Skeletal muscle satellite cell (primary cell): ENCODE results near the gene SUPV3L1.
A peak's percentile ranks its signal among the peaks of the same experiment; 100 is the strongest.

ENCODE experiments used
- H3K27me3 ChIP-seq: 2 replicates; pipeline ENCODE4 v1.7.0; 2013; ENCODE audit warnings: low read length; ENCODE audit not compliant: control insufficient read depth, insufficient read depth
- H3K36me3 ChIP-seq: 2 replicates; pipeline ENCODE4 v1.7.0; 2013; ENCODE audit warnings: mild to moderate bottlenecking, control low read depth, low read length; ENCODE audit not compliant: insufficient read depth
- H3K4me1 ChIP-seq: 2 replicates; pipeline ENCODE4 v1.7.0; 2013; ENCODE audit warnings: low read length; ENCODE audit not compliant: control insufficient read depth, insufficient read depth
- H3K4me2 ChIP-seq: 2 replicates; pipeline ENCODE4 v1.7.0; 2013; ENCODE audit warnings: mild to moderate bottlenecking, low read length
- H3K4me3 ChIP-seq: 2 replicates; pipeline ENCODE4 v1.7.0; 2013; ENCODE audit warnings: low read length
- H3K9ac ChIP-seq: 2 replicates; pipeline ENCODE4 v1.7.0; 2013; ENCODE audit warnings: mild to moderate bottlenecking, low read depth, low read length, moderate library complexity
- H3K9me3 ChIP-seq: replicated peaks from 2 replicates; pipeline ENCODE4 v1.7.0; 2013; ENCODE audit warnings: mild to moderate bottlenecking, control low read depth, low read length

The SUPV3L1 gene

DNA sequence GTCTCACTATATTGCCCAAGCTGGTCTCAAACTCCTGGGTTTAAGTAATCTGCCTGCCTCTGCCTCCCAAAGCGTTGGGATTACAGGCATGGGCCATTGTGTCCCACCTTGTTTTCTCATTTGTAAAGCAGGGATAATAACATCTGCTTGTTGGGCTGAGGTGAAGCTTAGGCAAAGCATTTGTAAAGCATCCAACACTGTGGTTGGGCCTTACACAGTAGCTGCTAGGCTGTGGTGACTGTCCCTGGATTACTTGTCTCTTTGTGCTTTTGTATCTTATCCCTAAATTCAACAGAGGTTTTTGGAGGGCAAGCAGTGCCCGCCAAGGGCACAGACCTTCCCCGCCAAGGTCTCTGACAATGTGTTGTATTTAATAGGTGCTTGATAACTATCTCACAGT lies 54.4 kb downstream of the SUPV3L1 start:
- Histone ChIP-seq H3K4me1 (peaks cover 22% of the 10 kb centered on the region), H3K27me3 (no peaks in the 10 kb centered on the region), H3K36me3 (no peaks in the 10 kb centered on the region), H3K4me2 (no peak overlapping the region), H3K9me3 (no peaks in the 10 kb centered on the region), H3K4me3 (no peak overlapping the region), H3K9ac (no peak overlapping the region)

DNA sequence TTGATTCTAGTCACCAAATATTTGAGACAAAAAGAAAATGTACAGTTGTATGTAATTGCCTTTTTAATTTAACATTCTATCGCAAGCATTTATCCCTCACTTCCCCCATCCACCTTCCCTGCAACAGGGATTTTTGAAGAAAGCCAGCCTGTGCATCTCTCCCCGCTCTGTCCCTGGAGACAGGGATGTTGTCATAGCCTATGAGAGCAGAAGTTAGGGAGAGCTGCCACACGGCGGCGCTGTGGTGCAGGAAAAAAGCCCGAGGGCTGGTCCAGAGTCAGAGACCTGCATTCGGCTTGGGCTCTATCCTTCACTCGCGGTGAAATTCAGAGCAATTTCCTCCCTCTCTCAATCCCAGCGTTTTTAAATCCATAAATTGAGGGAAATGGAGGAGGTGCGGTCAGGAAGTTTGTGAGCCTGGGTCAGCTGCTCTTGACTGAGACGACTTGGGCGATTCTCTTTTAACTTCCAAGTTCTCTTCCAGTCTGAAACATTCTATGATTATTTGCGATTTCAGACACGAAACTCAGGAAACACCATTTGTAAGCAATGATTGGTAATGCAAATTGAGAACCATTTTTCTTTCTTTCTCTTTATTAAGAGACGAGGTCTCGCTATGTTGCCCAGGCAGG lies 57.6 kb downstream of the SUPV3L1 start:
- Histone ChIP-seq H3K4me3 (no peak overlapping the region), H3K27me3 (no peaks in the 10 kb centered on the region), H3K36me3 (no peaks in the 10 kb centered on the region), H3K4me2 (no peak overlapping the region), H3K4me1 (peaks cover 39% of the 10 kb centered on the region), H3K9ac (no peak overlapping the region), H3K9me3 (no peaks in the 10 kb centered on the region)

DNA sequence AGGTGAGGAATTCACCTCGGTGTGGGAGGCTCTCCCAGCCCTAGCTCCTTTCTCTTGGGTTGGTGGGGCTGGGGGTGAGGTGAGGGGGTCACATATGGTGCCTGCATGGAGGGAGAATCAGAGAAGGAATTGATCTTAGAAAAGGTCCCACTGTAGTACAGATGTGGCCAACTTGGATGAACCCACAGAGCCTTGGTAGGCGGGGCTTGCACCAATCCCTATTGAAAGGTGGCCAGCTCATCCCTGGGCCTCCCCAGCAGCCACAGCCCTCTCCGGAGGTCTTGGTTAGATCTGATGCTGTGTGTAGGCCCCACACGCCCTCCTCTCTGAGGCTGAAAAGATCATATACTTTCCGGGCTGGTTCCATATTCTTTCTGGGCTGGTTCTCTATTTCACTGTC lies 59.1 kb downstream of the SUPV3L1 start:
- no peaks in the 10 kb centered on the region for H3K27me3 ChIP-seq
- no peak overlapping the region for H3K4me3 ChIP-seq
- no peaks in the 10 kb centered on the region for H3K36me3 ChIP-seq
- peaks cover 34% of the 10 kb centered on the region for H3K4me1 ChIP-seq
- no peaks in the 10 kb centered on the region for H3K9me3 ChIP-seq
- H3K9ac ChIP-seq, result no peak overlapping the region
- no peak overlapping the region for H3K4me2 ChIP-seq

DNA sequence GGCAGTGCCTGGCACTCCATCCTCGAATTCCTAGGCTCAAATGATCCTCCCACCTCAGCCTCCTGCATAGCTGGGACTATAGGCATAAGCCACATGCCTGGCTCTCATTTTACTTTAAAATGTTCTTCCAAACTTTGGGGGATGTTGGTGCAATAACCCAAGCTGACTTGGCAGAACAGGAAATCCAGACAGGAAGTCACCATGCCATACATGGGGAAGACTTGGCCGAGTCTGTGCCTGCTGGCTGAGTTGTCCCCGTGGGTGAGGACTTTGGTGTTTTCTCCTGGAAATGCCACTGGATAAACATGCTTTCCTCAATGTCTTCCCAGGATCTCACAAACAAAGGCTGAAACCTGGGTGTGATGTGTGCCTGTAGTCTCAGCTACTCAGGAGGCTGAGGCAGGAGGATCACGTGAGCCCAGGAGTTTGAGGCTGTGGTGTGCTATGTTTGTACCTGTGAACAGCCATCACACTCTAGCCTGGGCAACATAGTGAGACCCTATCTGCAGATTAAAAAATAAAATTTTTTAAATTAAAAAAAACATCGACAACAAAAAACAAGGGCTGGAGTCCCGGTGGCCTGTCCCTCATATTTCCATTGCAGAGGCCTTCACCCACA lies 59.9 kb downstream of the SUPV3L1 start:
- Histone ChIP-seq H3K4me1 (peaks cover 34% of the 10 kb centered on the region), H3K4me2 (peak overlapping the region; percentile 17), H3K9me3 (no peaks in the 10 kb centered on the region), H3K27me3 (no peaks in the 10 kb centered on the region), H3K4me3 (no peak overlapping the region), H3K9ac (no peak overlapping the region), H3K36me3 (no peaks in the 10 kb centered on the region)

DNA sequence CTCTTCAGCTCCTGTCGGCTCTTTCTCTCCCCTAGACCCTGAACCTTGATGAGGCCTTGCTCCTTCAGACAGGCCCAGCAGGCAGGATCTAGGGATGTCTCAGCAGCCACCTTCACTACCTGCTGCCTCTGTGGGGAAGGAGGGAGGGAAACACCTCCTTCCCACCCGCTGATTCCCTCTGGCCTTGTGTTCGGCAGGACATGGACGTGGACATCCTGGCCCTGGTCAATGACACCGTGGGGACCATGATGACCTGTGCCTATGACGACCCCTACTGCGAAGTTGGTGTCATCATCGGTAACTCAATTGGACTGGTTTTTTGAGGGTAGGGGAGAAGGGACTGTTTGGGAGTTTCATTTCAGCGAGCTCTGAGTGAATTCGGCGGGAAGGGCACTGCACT lies 60.4 kb downstream of the SUPV3L1 start:
- H3K36me3 ChIP-seq, result no peaks in the 10 kb centered on the region
- no peaks in the 10 kb centered on the region for H3K27me3 ChIP-seq
- H3K4me3 ChIP-seq, result no peak overlapping the region
- H3K9ac ChIP-seq, result no peak overlapping the region
- H3K9me3 ChIP-seq, result no peaks in the 10 kb centered on the region
- peaks cover 34% of the 10 kb centered on the region for H3K4me1 ChIP-seq
- no peak overlapping the region for H3K4me2 ChIP-seq

DNA sequence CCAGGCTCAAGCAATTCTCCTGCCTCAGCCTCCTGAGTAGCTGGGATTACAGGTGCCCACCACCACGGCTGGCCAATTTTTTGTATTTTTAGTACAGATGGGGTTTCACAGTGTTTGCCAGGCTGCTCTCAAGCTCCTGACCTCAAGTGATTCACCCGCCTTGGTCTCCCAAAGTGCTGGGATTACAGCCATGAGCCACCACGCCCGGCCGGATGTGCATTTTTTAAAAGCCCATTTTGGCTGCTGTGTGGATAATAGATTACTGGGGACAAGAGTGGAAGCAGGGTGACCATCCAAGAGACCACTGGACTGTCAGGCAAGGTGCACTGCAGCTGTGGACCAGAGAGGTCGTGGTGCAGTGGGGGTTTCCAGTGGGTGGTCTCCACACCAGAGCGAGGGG lies 61.5 kb downstream of the SUPV3L1 start:
- H3K4me2 ChIP-seq, result peak overlapping the region; percentile 77
- H3K27me3 ChIP-seq, result no peaks in the 10 kb centered on the region
- H3K4me1 ChIP-seq, result peaks cover 34% of the 10 kb centered on the region
- no peak overlapping the region for H3K9ac ChIP-seq
- peak overlapping the region; percentile 60 for H3K4me3 ChIP-seq
- no peaks in the 10 kb centered on the region for H3K36me3 ChIP-seq
- H3K9me3 ChIP-seq, result no peaks in the 10 kb centered on the region

DNA sequence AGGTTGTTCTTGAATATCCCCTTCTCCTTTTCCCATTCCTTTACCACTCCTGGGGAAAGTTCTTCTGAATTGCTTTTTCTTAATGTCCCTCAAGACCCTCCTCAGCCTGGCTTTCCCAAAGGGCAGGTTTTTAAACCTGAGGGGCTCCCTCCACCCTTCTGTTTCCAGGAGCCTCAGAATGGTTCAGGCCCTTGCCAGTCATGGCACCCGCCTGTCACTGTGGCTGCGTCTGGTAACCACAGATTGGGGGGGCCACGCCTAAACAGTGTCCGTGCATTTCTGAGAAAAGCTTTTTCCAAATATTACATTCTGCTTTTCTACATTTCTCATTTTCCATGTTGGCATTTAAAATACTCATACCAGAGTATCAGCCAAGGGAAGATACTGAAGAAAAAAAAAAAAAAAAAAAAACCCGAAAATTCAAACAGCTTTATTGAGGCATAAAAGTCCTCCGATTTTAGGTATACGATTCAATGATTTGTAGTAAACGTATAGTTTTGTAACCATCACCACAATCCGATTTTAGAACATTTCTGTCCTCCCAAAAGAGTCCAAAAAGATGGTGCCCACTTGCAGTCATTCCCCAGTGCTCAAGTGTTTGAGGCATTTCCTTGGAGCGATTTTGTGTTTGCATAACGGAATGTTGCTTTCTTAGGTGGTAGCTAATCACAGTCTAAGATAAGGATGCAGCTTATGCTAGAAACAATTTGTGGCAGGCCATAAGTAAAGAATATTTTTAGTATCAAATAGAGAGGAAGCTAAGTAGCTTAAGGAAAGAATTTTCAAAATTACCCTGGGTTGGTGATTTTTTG lies 62.2 kb downstream of the SUPV3L1 start:
- H3K36me3 ChIP-seq, result no peaks in the 10 kb centered on the region
- peak overlapping the region; percentile 60 for H3K4me3 ChIP-seq
- H3K9me3 ChIP-seq, result no peaks in the 10 kb centered on the region
- H3K9ac ChIP-seq, result no peak overlapping the region
- H3K27me3 ChIP-seq, result no peaks in the 10 kb centered on the region
- peak overlapping the region; percentile 77 for H3K4me2 ChIP-seq
- peaks cover 34% of the 10 kb centered on the region for H3K4me1 ChIP-seq

DNA sequence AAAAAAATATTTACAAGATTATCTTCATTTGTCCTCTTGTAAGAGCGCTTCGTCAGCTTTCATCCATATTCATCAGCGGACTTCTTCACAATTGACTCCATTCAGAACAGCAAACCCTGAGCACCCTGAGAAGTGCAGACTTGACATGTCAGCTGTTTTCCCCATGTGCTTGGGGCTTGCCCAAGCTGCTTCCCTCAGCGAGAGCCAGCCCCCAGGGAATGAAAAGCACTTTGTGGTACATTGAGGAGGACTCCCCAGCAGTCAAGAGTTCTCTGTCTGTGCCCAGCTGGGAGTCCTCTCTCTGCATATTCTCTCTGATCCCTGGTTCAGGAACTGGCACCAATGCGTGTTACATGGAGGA lies 62.8 kb downstream of the SUPV3L1 start:
- Histone ChIP-seq H3K36me3 (no peaks in the 10 kb centered on the region), H3K9ac (no peak overlapping the region), H3K4me1 (peaks cover 32% of the 10 kb centered on the region), H3K27me3 (no peaks in the 10 kb centered on the region), H3K4me2 (no peak overlapping the region), H3K9me3 (no peaks in the 10 kb centered on the region), H3K4me3 (no peak overlapping the region)

DNA sequence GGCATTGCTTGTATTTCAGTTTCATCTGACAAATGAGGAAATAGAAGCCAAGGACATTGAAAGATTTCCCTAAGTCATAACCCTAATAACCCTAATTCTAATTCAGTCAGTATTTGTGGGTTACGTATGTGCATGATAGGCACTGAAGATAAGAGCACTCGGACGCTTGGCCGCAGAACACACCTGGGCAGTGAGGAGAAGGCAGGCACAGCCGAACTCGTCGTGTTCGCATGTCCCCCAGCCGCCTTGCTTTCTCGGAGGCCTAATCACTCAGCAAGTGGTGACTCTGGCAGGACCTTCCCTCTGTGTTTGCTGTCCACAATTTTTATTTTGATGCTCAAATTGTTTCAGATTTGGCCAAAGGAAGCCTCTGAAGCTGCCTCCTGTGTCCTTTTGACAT lies 63.8 kb downstream of the SUPV3L1 start:
- H3K27me3 ChIP-seq, result no peaks in the 10 kb centered on the region
- no peak overlapping the region for H3K4me3 ChIP-seq
- H3K36me3 ChIP-seq, result no peaks in the 10 kb centered on the region
- H3K9ac ChIP-seq, result no peak overlapping the region
- H3K4me1 ChIP-seq, result peaks cover 31% of the 10 kb centered on the region
- no peak overlapping the region for H3K4me2 ChIP-seq
- H3K9me3 ChIP-seq, result no peaks in the 10 kb centered on the region

DNA sequence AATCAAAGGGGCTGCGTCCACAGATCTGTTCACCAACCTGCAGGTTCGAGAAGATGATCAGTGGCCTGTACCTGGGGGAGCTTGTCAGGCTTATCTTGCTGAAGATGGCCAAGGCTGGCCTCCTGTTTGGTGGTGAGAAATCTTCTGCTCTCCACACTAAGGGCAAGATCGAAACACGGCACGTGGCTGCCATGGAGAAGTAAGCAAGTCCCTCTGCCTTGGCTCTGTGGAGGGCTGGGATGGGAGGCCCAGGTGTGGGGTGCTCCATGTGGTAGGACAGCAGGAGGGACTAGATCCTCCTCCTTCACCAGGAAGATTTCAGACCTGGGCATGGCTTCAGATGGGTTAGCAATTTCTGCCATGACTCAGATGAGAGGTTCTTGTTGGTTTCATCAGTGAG lies 66.0 kb downstream of the SUPV3L1 start:
- H3K27me3 ChIP-seq, result no peaks in the 10 kb centered on the region
- H3K4me2 ChIP-seq, result no peak overlapping the region
- no peak overlapping the region for H3K9ac ChIP-seq
- no peaks in the 10 kb centered on the region for H3K36me3 ChIP-seq
- H3K4me3 ChIP-seq, result no peak overlapping the region
- peaks cover 11% of the 10 kb centered on the region for H3K4me1 ChIP-seq
- no peaks in the 10 kb centered on the region for H3K9me3 ChIP-seq

DNA sequence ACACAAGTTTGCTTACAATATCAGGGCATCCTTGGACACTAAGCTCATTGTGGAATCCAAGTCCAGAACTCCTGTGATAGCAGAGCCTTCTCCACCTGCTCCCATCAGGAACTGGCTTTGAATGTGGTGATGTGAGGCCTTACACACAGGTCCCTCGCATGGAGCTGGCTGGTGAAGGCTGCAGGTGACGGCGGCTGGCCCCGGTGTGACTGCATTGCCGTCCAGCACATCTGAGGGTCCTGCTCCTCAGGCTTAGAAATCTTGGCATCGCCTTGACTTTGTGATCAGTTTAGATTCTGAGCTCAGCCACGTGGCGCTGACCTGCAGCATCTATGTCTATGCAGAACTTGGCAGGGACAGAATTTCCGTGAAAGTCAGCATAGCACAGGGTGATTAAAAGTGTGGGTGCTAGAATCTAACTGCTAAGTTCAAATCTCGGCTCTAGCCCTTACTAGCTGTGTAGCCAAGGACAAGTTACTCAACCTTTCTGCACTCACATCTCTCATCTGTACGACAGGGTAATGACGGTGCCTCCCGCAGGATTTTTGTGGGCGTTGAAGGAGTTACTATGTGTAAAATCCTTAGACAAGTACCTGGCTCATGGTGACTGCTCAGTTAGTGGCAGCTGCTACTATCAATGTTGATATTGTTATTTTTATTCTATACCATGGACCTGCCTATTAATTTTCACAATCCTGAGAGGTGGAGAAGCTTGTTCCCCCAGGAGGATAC lies 66.7 kb downstream of the SUPV3L1 start:
- H3K9ac ChIP-seq, result no peak overlapping the region
- no peaks in the 10 kb centered on the region for H3K36me3 ChIP-seq

More for the DNA sequence above, 66.7 kb downstream of the SUPV3L1 start:
- Histone ChIP-seq H3K27me3 (no peaks in the 10 kb centered on the region), H3K4me1 (peaks cover 5% of the 10 kb centered on the region), H3K4me3 (no peak overlapping the region), H3K4me2 (no peak overlapping the region), H3K9me3 (no peaks in the 10 kb centered on the region)
